Aorta (tissue), 5 donors: ENCODE data around the gene KATNA1. TPM values are rescaled to one million over a fixed set of nuclear protein-coding genes. Genes with fewer than 3 reads are reported as not detected.
A peak's percentile ranks its signal among the peaks of the same experiment; 100 is the strongest.
"Not testable (repeated sequence)": the region's sequence is repeated elsewhere in the genome, so short reads cannot be mapped to it uniquely, and the experiment has no call there.

Experiments used
- ATAC-seq: fragments of 200-7000 bp; cut with Tn5 transposase; one replicate; pipeline ENCODE4 v1.9.1; 2022; ENCODE audit warnings: moderate library complexity; ENCODE audit not compliant: low FRiP score
- DNase-seq, 2 donors: peaks; one replicate each; pipeline ENCODE4 v3.0.0-alpha.2; 2020
- H3K27ac ChIP-seq, 2 donors: one replicate each; pipeline ENCODE4 v1.5.1; 2013; ENCODE audit warnings: low read length in 2 of 2, mild to moderate bottlenecking in 2 of 2, moderate library complexity in 2 of 2, control low read depth in 1 of 2, inconsistent platforms in 1 of 2, low read depth in 1 of 2
- H3K27me3 ChIP-seq, 2 donors: one replicate each; pipeline ENCODE4 v1.6.1; 2013; ENCODE audit warnings: control low read depth in 1 of 2, low read length in 1 of 2, mild to moderate bottlenecking in 1 of 2, moderate library complexity in 1 of 2; ENCODE audit not compliant: insufficient read depth in 2 of 2, control insufficient read depth in 1 of 2
- H3K36me3 ChIP-seq, 2 donors: one replicate each; pipeline ENCODE4 v1.6.1; 2013; ENCODE audit warnings: control low read depth in 1 of 2, low read length in 1 of 2, mild to moderate bottlenecking in 1 of 2; ENCODE audit not compliant: insufficient read depth in 2 of 2, control insufficient read depth in 1 of 2
- H3K4me1 ChIP-seq, 2 donors: one replicate each; pipeline ENCODE4 v1.6.1; 2013; ENCODE audit warnings: low read length in 2 of 2, control low read depth in 1 of 2, mild to moderate bottlenecking in 1 of 2, moderate library complexity in 1 of 2; ENCODE audit not compliant: insufficient read depth in 2 of 2, control insufficient read depth in 1 of 2
- H3K4me3 ChIP-seq, 2 donors: one replicate each; pipeline ENCODE4 v1.5.1; 2013; ENCODE audit warnings: low read length in 2 of 2, control low read depth in 1 of 2, mild to moderate bottlenecking in 1 of 2
- H3K9me3 ChIP-seq: one replicate; pipeline ENCODE4 v1.6.1; 2013; ENCODE audit warnings: mild to moderate bottlenecking, low read length; ENCODE audit not compliant: control insufficient read depth
- WGBS, 2 donors: extraction: QIAGEN DNeasy Blood & Tissue Kit; methylation state at CpG; one replicate each; pipeline ENCODE4 v1.1.7; 2013; 5-methylcytosine and 5-hydroxymethylcytosine counted together
- intact Hi-C, 2 donors: fragments of 100-400 bp; cut with DNase I; formaldehyde crosslinking; loops; one replicate each; pipeline versions ENCODE4 v1.14.2 to v1.15.0; 2022
- long read RNA-seq, 2 donors: library from polyadenylated mRNA; unstranded; transcript quantifications; one replicate each; pipeline ENCODE4 v2.0.0, GENCODE V29; 2020 to 2021
- polyA plus RNA-seq, 2 donors: library from polyadenylated mRNA; stranded (reverse); fragments of 200-250 nt; gene quantifications; one replicate each; pipeline ENCODE4 v1.2.3, GENCODE V29; 2013
- total RNA-seq, 2 donors: library from RNA; stranded (reverse); fragmentation: NEBNext Ultra II Directional; extraction: Animal tissue kit (Norgen Biotek cat#: 25700); gene quantifications; one replicate each; pipeline ENCODE4 v1.2.1, GENCODE V29; 2021
- donor health status: healthy with polysubstance abuse.
- donor health status: Bipolar disorder and iron deficiency.
- donor health status: DM: no; HTN: no; CAD: no.
- donor health status: DM: no; HTN: no; CAD: no.
- donor health status: DM: yes; HTN: yes; CAD: no.

KATNA1 gene
- 10 to 100 TPM; 15.9 to 18.5 TPM for total RNA-seq
- polyA plus RNA-seq: 10 to 100 TPM; 16.4 to 19.8 TPM
- long read RNA-seq, donor 1, transcript KATNA1-203 (11 exons, 1,984 nt): major isoform, 109 of 133 reads
- long read RNA-seq, donor 1, partial matches to known transcripts: 0 of 133 reads
- long read RNA-seq, donor 1, other reads (novel, unspliced or antisense): 22 of 133 reads
- long read RNA-seq, donor 2, transcript KATNA1-203 (11 exons, 1,984 nt): major isoform, 8 of 13 reads
- long read RNA-seq, donor 2, partial matches to known transcripts: 2 of 13 reads
- long read RNA-seq, donor 2, other reads (novel, unspliced or antisense): 2 of 13 reads

- ATAC-seq (peak; percentile 95), DNase-seq (peak; percentile 87 to 94)
- Histone ChIP-seq H3K27ac (peak within 1 kb of the TSS in 1 of 2 donors; percentile 2), H3K4me3 (peak within 1 kb of the TSS; percentile 53 to 86), H3K4me1 (no peaks in the 10 kb centered on the region), H3K36me3 (no peaks in the 10 kb centered on the region), H3K27me3 (no peaks in the 10 kb centered on the region), H3K9me3 (no peaks in the 10 kb centered on the region)
- 0 to 1% methylated on average over 69 of the region's 69 CpGs for WGBS, 2 donors
- intact Hi-C loops: loop anchor here in 1 of 2 donors (10.0 kb wide), 1 partner anchor 66 kb away; the partner anchor contains the start of gene LATS1
These were observed at the start of gene KATNA1 for GRCh38 chr6:149648148-149649145. Gene KATNA1 (minus strand): TSS chr6:149648714. CDS start chr6:149638547, 10,167 bp downstream.

GRCh38 chr6:149698175-149698574, 49.7 kb upstream of the KATNA1 start:
- intact Hi-C loops: no loop called here
- ATAC-seq (no peak), DNase-seq (no peak)
- Histone ChIP-seq H3K36me3 (peaks cover 0 to 2% of the 10 kb centered on the region in 2 donors), H3K4me1 (peaks cover 0 to 4% of the 10 kb centered on the region in 2 donors), H3K9me3 (no peaks in the 10 kb centered on the region), H3K4me3 (no peak overlapping the region), H3K27me3 (no peaks in the 10 kb centered on the region), H3K27ac (no peak overlapping the region)
- 96 to 97% methylated on average over 2 of the region's 2 CpGs for WGBS, 2 donors

GRCh38 chr6:149696901-149697300, 48.4 kb upstream of the KATNA1 start:
- 2 to 5% methylated on average over 1 of the region's 1 CpG for WGBS, 2 donors
- DNase-seq (no peak), ATAC-seq (no peak)
- H3K9me3 ChIP-seq: no peaks in the 10 kb centered on the region
- no peak overlapping the region for H3K27ac ChIP-seq
- intact Hi-C loops: no loop called here
- H3K36me3 ChIP-seq: peaks cover 0 to 2% of the 10 kb centered on the region in 2 donors
- no peaks in the 10 kb centered on the region for H3K27me3 ChIP-seq
- peaks cover 0 to 4% of the 10 kb centered on the region in 2 donors for H3K4me1 ChIP-seq
- H3K4me3 ChIP-seq: no peak overlapping the region

GRCh38 chr6:149694921-149695320, 46.4 kb upstream of the KATNA1 start:
- Histone ChIP-seq H3K36me3 (peaks cover 2 to 4% of the 10 kb centered on the region in 2 donors), H3K27ac (no peak overlapping the region), H3K9me3 (no peaks in the 10 kb centered on the region), H3K4me3 (no peak overlapping the region), H3K4me1 (no peaks in the 10 kb centered on the region), H3K27me3 (no peaks in the 10 kb centered on the region)
- intact Hi-C loops: no loop called here
- no peak for ATAC-seq
- 87 to 88% methylated on average over 2 of the region's 2 CpGs for WGBS, 2 donors
- DNase-seq: no peak

- DNase-seq: no peak
These were observed 42.7 kb upstream of the KATNA1 start for GRCh38 chr6:149691201-149691600.

GRCh38 chr6:149686230-149686629, 37.7 kb upstream of the KATNA1 start:
- Histone ChIP-seq H3K36me3 (peaks cover 0 to 6% of the 10 kb centered on the region in 2 donors), H3K4me3 (no peak overlapping the region), H3K27me3 (no peaks in the 10 kb centered on the region), H3K27ac (no peak overlapping the region), H3K9me3 (no peaks in the 10 kb centered on the region), H3K4me1 (no peaks in the 10 kb centered on the region)
- intact Hi-C loops: no loop called here
- 69 to 81% methylated on average over 7 of the region's 7 CpGs for WGBS, 2 donors
- no peak for DNase-seq
- ATAC-seq: no peak

More at GRCh38 chr6:149691201-149691600, 42.7 kb upstream of the KATNA1 start:
- Histone ChIP-seq H3K4me3 (no peak overlapping the region), H3K9me3 (no peaks in the 10 kb centered on the region), H3K4me1 (no peaks in the 10 kb centered on the region), H3K27me3 (no peaks in the 10 kb centered on the region), H3K36me3 (peaks cover 0 to 6% of the 10 kb centered on the region in 2 donors), H3K27ac (no peak overlapping the region)
- WGBS, 2 donors: 92 to 97% methylated on average over 2 of the region's 2 CpGs
- ATAC-seq: no peak
- intact Hi-C loops: no loop called here

- Histone ChIP-seq H3K36me3 (peaks cover 0 to 3% of the 10 kb centered on the region in 2 donors), H3K27ac (no peak overlapping the region), H3K4me3 (no peak overlapping the region), H3K27me3 (no peaks in the 10 kb centered on the region), H3K4me1 (no peaks in the 10 kb centered on the region), H3K9me3 (no peaks in the 10 kb centered on the region)
- WGBS, 2 donors: 73% methylated on average over 4 of the region's 4 CpGs
- intact Hi-C loops: no loop called here
- ATAC-seq (no peak), DNase-seq (no peak)
These were observed 34.8 kb upstream of the KATNA1 start for GRCh38 chr6:149683256-149683859.

GRCh38 chr6:149681845-149682244, 33.3 kb upstream of the KATNA1 start:
- WGBS, 2 donors: 93 to 96% methylated on average over 14 of the region's 14 CpGs

More at GRCh38 chr6:149681845-149682244, 33.3 kb upstream of the KATNA1 start:
- intact Hi-C loops, H3K27me3 ChIP-seq, ATAC-seq, H3K4me3 ChIP-seq, H3K9me3 ChIP-seq, DNase-seq, H3K36me3 ChIP-seq, H3K27ac ChIP-seq, H3K4me1 ChIP-seq: not testable (repeated sequence)
